Brain microvascular endothelial cell (primary cell): Measurements from ENCODE around the gene RTN4.

Experiments
- DNase-seq: peaks from one replicate; pipeline ENCODE4 v3.0.0-alpha.2; 2020
- H3K27ac ChIP-seq: fragments of 250-450 bp; sonication (Bioruptor Pico); 2 replicates; pipeline ENCODE4 v1.5.1; 2020; ENCODE audit warnings: mild to moderate bottlenecking, moderate library complexity
- H3K27me3 ChIP-seq: fragments of 250-450 bp; sonication (Bioruptor Pico); replicated peaks from 2 replicates; pipeline ENCODE4 v1.5.1; 2020; ENCODE audit warnings: mild to moderate bottlenecking
- H3K36me3 ChIP-seq: fragments of 250-450 bp; sonication (Bioruptor Pico); replicated peaks from 2 replicates; pipeline ENCODE4 v1.5.1; 2020; ENCODE audit warnings: mild to moderate bottlenecking
- H3K4me3 ChIP-seq: 2 replicates; pipeline ENCODE4 v1.5.1; 2011; ENCODE audit warnings: low read depth, mild to moderate bottlenecking, control low read depth, low read length, moderate library complexity
- in situ Hi-C: cut with HindIII; loops from 2 replicates; pipeline ENCODE4 v1.10.0; 2017; ENCODE audit warnings: low sequenced_read_pairs, low pct_ligation_motif_present
- TF ChIP-seq, protein P1 (sequence below): IDR thresholded peaks from 2 replicates; pipeline ENCODE4 v1.5.1; 2011; ENCODE audit warnings: low read depth, mild to moderate bottlenecking, moderate library complexity, low read length, control low read depth, inconsistent platforms; ENCODE audit errors: missing control alignments

Gene RTN4

GRCh38 chr2:55033921-55034320 lies 16.3 kb downstream of the RTN4 start:
- H3K27me3 ChIP-seq, result no peaks in the 10 kb centered on the region
- H3K4me3 ChIP-seq, result no peak overlapping the region
- TF ChIP-seq, protein P1, sequence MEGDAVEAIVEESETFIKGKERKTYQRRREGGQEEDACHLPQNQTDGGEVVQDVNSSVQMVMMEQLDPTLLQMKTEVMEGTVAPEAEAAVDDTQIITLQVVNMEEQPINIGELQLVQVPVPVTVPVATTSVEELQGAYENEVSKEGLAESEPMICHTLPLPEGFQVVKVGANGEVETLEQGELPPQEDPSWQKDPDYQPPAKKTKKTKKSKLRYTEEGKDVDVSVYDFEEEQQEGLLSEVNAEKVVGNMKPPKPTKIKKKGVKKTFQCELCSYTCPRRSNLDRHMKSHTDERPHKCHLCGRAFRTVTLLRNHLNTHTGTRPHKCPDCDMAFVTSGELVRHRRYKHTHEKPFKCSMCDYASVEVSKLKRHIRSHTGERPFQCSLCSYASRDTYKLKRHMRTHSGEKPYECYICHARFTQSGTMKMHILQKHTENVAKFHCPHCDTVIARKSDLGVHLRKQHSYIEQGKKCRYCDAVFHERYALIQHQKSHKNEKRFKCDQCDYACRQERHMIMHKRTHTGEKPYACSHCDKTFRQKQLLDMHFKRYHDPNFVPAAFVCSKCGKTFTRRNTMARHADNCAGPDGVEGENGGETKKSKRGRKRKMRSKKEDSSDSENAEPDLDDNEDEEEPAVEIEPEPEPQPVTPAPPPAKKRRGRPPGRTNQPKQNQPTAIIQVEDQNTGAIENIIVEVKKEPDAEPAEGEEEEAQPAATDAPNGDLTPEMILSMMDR, result no peak
- H3K36me3 ChIP-seq, result no peaks in the 10 kb centered on the region
- DNase-seq, result no peak
- in situ Hi-C loops, result loop anchor here (25.0 kb wide), 1 partner anchor 128 kb away; no protein-coding TSS in a partner anchor
- H3K27ac ChIP-seq, result no peak overlapping the region

GRCh38 chr2:55033076-55033742 lies 17.0 kb downstream of the RTN4 start:
- no peak for DNase-seq

DNA sequence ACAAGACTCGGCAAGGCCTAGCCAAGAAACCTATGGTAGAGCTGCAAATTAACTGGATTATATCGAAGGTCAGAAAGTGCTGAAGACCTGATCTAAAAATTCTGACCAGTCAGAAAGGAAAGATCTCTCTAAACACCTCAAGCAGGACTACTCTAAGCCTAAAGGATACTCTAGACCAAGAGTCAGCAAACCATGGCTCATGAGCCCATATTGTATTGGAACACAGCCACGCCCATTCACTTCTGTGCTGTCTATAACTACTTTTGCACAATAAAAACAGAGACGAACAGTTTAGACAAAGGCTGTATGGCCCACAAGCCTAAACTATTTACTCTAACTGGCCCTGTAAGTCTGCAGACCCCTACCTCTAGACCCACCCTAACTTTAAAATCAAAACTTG lies 18.7 kb downstream of the RTN4 start:
- H3K36me3 ChIP-seq, result peaks cover 2% of the 10 kb centered on the region
- H3K4me3 ChIP-seq, result no peak overlapping the region
- in situ Hi-C loops, result loop anchor here (25.0 kb wide), 1 partner anchor 131 kb away; no protein-coding TSS in a partner anchor
- no peak overlapping the region for H3K27ac ChIP-seq
- TF ChIP-seq, protein P1, result no peak
- DNase-seq, result no peak
- no peaks in the 10 kb centered on the region for H3K27me3 ChIP-seq

More at GRCh38 chr2:55033076-55033742, 17.0 kb downstream of the RTN4 start:
- no peak overlapping the region for H3K4me3 ChIP-seq
- no peaks in the 10 kb centered on the region for H3K27me3 ChIP-seq
- H3K36me3 ChIP-seq, result no peaks in the 10 kb centered on the region
- H3K27ac ChIP-seq, result no peak overlapping the region
- in situ Hi-C loops, result loop anchor here (25.0 kb wide), 1 partner anchor 129 kb away; no protein-coding TSS in a partner anchor
- TF ChIP-seq, protein P1, result no peak

DNA sequence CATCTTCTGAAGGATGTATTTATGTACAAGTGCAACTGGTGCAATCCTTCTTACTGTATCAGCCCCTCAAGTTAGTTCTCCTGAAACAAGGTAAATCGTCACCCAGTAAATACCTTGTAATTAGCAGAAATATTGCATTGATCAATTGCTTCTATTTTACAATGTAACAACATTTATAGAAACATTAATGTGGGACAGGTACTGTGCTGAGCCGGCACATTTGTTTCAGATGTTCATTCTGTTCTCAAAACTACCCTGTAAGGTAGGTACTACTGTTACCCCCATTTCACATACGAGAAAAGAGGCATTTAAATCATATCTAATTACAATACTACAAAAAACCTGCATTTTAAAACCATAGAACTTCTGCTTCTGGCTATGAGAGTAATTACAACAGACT lies 19.5 kb downstream of the RTN4 start:
- no peaks in the 10 kb centered on the region for H3K27me3 ChIP-seq
- in situ Hi-C loops, result loop anchor here (25.0 kb wide), 1 partner anchor 132 kb away; no protein-coding TSS in a partner anchor
- peaks cover 2% of the 10 kb centered on the region for H3K36me3 ChIP-seq
- no peak for DNase-seq
- H3K4me3 ChIP-seq, result no peak overlapping the region
- TF ChIP-seq, protein P1, result no peak
- H3K27ac ChIP-seq, result no peak overlapping the region

DNA sequence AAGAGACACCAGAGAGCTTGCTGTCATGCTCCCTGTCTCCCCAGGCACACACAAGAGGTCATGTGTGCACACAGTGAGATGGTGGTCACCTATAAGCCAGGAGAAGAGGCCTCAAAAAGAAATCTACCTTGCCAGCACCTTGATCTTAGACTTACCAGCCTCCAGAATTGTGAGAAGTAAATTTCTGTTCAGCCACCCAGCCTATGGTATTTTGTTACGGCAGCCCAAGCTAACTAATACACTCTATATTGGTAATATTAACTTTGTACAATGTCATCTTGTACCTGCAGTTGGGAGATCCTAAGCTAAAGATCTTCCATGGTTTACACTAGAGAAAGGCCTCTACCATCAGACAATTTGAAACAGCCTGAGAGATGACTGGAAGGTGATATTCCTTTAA lies 21.2 kb downstream of the RTN4 start:
- no peak overlapping the region for H3K4me3 ChIP-seq
- DNase-seq, result no peak
- in situ Hi-C loops, result loop anchor here (25.0 kb wide), 1 partner anchor 133 kb away; no protein-coding TSS in a partner anchor
- no peaks in the 10 kb centered on the region for H3K27me3 ChIP-seq
- H3K36me3 ChIP-seq, result peaks cover 2% of the 10 kb centered on the region
- TF ChIP-seq, protein P1, result no peak
- no peak overlapping the region for H3K27ac ChIP-seq
